Stromal cell of bone marrow (primary cell): ENCODE data around the gene ZNF675.
"Not testable (repeated sequence)": the region's sequence is repeated elsewhere in the genome, so short reads cannot be mapped to it uniquely, and the experiment has no call there.

Experiments used
- DNase-seq: peaks from one replicate; pipeline ENCODE4 v3.0.0-alpha.2; 2012; ENCODE audit warnings: low read depth

Gene ZNF675

GRCh38 chr19:23686621-23687423, at the start of gene ZNF675:
TSS of gene ZNF675 (minus strand) at chr19:23687212. CDS start at chr19:23687033, 179 bp downstream.
- DNase-seq = peak; percentile 87

- not testable (repeated sequence) for DNase-seq
These were observed 43.9 kb upstream of the ZNF675 start for GRCh38 chr19:23730729-23731465.

DNA sequence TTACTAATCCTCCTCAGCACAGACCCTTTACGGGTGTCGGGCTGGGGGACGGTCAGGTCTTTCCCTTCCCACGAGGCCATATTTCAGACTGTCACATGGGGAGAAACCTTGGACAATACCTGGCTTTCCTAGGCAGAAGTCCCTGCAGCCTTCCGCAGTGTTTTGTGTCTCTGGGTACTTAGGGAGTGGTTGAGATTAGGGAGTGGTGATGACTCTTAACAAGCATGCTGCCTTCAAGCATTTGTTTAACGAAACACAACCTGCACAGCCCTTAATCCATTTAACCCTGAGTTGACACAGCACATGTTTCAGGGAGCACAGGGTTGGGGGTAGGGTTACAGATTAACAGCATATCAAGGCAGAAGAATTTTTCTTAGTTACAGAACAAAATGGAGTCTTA, 37.1 kb upstream of the ZNF675 start:
- not testable (repeated sequence) for DNase-seq

GRCh38 chr19:23718802-23719201, 31.8 kb upstream of the ZNF675 start:
- DNase-seq = no peak

DNA sequence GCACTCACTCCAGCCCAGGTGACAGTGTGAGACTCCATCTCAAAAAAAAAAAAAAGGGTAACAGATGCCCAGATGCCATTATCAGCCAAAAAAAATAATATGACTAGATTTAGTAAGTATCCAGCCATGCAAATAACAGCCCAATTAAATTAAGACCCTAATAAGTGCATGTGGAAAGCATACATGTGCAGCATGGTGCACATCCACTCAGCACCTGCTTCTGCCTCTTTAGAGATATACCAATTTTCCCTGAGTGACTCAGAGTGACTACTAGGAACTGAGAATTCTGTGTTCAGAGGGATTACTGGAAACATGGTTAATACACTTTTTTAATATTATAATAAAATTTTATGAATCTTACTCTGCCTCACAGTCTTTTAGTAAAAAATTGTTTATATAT, 29.8 kb upstream of the ZNF675 start:
- no peak for DNase-seq

DNA sequence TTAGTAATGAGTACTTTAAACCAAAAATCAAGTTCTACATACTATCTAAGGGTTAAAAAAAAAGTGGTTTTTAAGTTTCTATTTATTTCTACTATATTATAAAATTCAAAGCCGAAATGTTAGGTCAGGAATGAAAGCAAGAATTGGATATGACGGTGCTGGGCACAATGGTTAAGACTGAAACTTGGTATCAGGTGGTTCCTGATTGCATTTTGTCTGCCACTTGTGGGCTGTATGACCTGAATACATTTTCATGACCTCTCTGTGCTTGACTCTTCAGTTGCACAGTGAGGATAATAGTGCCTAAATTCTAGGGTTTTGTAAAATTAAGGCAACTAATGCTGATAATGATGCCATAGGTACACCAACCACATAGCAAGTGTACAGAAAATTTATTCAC, 22.3 kb upstream of the ZNF675 start:
- DNase-seq = no peak

GRCh38 chr19:23706657-23707056, 19.6 kb upstream of the ZNF675 start:
- DNase-seq = no peak

DNA sequence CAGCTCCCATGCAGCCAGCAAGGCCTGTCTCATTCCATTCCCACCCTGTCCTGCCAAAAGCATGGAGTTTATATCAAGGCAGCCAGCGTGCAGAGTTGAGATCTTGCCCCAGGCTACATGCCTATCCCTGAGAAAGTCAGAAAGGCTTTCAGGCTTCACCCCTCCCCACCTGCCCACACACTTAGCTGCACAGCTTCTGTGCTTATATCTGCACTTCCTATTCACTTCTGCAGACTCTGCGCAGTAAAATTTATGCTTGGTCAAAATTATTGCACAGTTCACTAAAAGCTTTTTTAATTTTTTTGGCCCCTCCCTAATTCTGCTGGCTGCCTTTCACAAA, 12.5 kb upstream of the ZNF675 start:
- DNase-seq = no peak

GRCh38 chr19:23698711-23699520, 11.9 kb upstream of the ZNF675 start:
- DNase-seq = no peak

GRCh38 chr19:23692937-23693336, 5.9 kb upstream of the ZNF675 start:
- DNase-seq = not testable (repeated sequence)

DNA sequence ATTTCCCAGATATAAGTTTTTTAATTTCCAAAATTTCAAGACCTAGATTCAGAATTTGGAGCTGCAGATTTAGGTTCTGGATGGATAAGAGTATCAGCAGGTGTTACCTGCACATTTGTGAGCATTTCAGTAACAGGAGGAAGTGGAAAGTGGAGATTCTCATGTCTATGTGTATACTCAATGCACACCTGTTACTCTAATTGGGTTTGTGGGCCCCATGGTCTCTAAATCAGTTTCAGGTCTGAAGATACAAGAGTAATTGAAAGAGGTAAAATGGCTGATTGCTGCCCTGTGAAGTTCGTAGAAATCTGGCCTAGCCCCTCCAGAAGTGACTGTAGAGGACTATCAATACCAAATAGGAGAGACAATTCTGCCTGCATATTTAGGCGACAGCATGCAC, 13.9 kb downstream of the ZNF675 start:
- DNase-seq = no peak

DNA sequence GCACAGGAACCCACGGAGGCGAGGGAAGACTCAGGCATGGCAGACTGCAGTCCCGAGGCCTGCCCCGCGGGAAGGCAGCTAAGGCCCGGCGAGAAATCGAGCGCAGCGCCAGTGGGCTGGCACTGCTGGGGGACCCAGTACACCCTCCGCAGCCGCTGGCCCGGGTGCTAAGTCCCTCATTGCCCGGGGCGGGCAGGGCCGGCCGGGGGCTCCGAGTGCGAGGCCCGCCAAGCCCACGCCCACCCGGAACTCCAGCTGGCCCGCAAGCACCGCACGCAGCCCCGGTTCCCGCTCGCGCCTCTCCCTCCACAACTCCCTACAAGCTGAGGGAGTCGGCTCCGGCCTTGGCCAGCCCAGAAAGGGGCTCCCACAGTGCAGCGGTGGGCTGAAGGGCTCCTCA, 18.4 kb downstream of the ZNF675 start:
- DNase-seq = not testable (repeated sequence)

- DNase-seq = no peak
These were observed 21.2 kb downstream of the ZNF675 start for GRCh38 chr19:23665651-23666410.

- not testable (repeated sequence) for DNase-seq
These were observed 37.2 kb downstream of the ZNF675 start for GRCh38 chr19:23649817-23650216.
